ENCODE results near the gene ZNF226. TPM values are rescaled to one million over a fixed set of nuclear protein-coding genes. Genes with fewer than 3 reads are reported as not detected.
"Not testable (repeated sequence)": the region's sequence is repeated elsewhere in the genome, so short reads cannot be mapped to it uniquely, and the experiment has no call there.

ZNF226 gene
- total and polyA plus RNA-seq, 2 experiments from 2014 or later: 30.9 TPM

- TF ChIP-seq EZH2 (IDR thresholded peaks at IDR 0.05; ENCODE audit: borderline replicate concordance) (no peak), CTCF (IDR thresholded peaks at IDR 0.05; ENCODE audit: poor library complexity) (no peak), EZH2phosphoT487 (IDR thresholded peaks at IDR 0.05; ENCODE audit: low read depth, severe bottlenecking, unreplicated experiment) (no peak)
- H3K9me3 ChIP-seq (ENCODE audit: low read depth): no peaks in the 10 kb centered on the region
- H3K9me2 ChIP-seq (replicated peaks; ENCODE audit: insufficient read depth): no peaks in the 10 kb centered on the region
- WGBS (ENCODE audit: low lambda C conversion rate, missing lambda C conversion rate): 90% methylated on average over 5 of the region's 5 CpGs
- no peaks in the 10 kb centered on the region for H3K36me3 ChIP-seq (replicated peaks; ENCODE audit: insufficient read depth, low read depth)
- H3K4me2 ChIP-seq: no peak overlapping the region
- no peak overlapping the region for H3K27ac ChIP-seq
- H3K4me1 ChIP-seq (ENCODE audit: insufficient read depth): no peaks in the 10 kb centered on the region
- no peak overlapping the region for H3K4me3 ChIP-seq
- no peaks in the 10 kb centered on the region for H4K20me1 ChIP-seq (ENCODE audit: insufficient read depth, poor library complexity, severe bottlenecking)
- H3K27me3 ChIP-seq: no peaks in the 10 kb centered on the region
- no peak overlapping the region for H2AFZ ChIP-seq
- no peaks in the 10 kb centered on the region for H3K79me2 ChIP-seq
- DNase-seq (ENCODE audit: low spot score): no peak
Measured at GRCh38 chr19:44192127-44192526, 27.2 kb downstream of the ZNF226 start.

- TF ChIP-seq CTCF (IDR thresholded peaks at IDR 0.05; ENCODE audit: poor library complexity) (no peak), EZH2phosphoT487 (IDR thresholded peaks at IDR 0.05; ENCODE audit: low read depth, severe bottlenecking, unreplicated experiment) (no peak), EZH2 (IDR thresholded peaks at IDR 0.05; ENCODE audit: borderline replicate concordance) (no peak)
- no peaks in the 10 kb centered on the region for H3K9me3 ChIP-seq (ENCODE audit: low read depth)
Measured at GRCh38 chr19:44196772-44197171, 31.9 kb downstream of the ZNF226 start.

GRCh38 chr19:44202470-44202869 lies 37.6 kb downstream of the ZNF226 start:
- H3K27me3 ChIP-seq: no peaks in the 10 kb centered on the region
- no peak for DNase-seq (ENCODE audit: low spot score)
- TF ChIP-seq CTCF (IDR thresholded peaks at IDR 0.05; ENCODE audit: poor library complexity): no peak
- no peak for TF ChIP-seq EZH2 (IDR thresholded peaks at IDR 0.05; ENCODE audit: borderline replicate concordance)
- TF ChIP-seq EZH2phosphoT487 (IDR thresholded peaks at IDR 0.05; ENCODE audit: low read depth, severe bottlenecking, unreplicated experiment): no peak
- no peak overlapping the region for H3K4me2 ChIP-seq
- H3K79me2 ChIP-seq: no peaks in the 10 kb centered on the region
- no peaks in the 10 kb centered on the region for H3K36me3 ChIP-seq (replicated peaks; ENCODE audit: insufficient read depth, low read depth)
- H3K9me3 ChIP-seq (ENCODE audit: low read depth): no peaks in the 10 kb centered on the region
- H2AFZ ChIP-seq: no peak overlapping the region
- WGBS (ENCODE audit: low lambda C conversion rate, missing lambda C conversion rate): 88% methylated on average over 1 of the region's 1 CpG
- no peak overlapping the region for H3K27ac ChIP-seq
- H3K4me1 ChIP-seq (ENCODE audit: insufficient read depth): no peaks in the 10 kb centered on the region
- H3K9me2 ChIP-seq (replicated peaks; ENCODE audit: insufficient read depth): no peaks in the 10 kb centered on the region
- H3K4me3 ChIP-seq: no peak overlapping the region
- no peaks in the 10 kb centered on the region for H4K20me1 ChIP-seq (ENCODE audit: insufficient read depth, poor library complexity, severe bottlenecking)

More at GRCh38 chr19:44196772-44197171, 31.9 kb downstream of the ZNF226 start:
- Histone ChIP-seq H3K79me2 (no peaks in the 10 kb centered on the region), H3K4me2 (no peak overlapping the region), H3K9me2 (replicated peaks; ENCODE audit: insufficient read depth) (no peaks in the 10 kb centered on the region), H3K4me3 (no peak overlapping the region), H4K20me1 (ENCODE audit: insufficient read depth, poor library complexity, severe bottlenecking) (no peaks in the 10 kb centered on the region), H3K27ac (no peak overlapping the region), H3K36me3 (replicated peaks; ENCODE audit: insufficient read depth, low read depth) (no peaks in the 10 kb centered on the region), H3K4me1 (ENCODE audit: insufficient read depth) (no peaks in the 10 kb centered on the region), H3K27me3 (no peaks in the 10 kb centered on the region), H2AFZ (no peak overlapping the region)
- no peak for DNase-seq (ENCODE audit: low spot score)

GRCh38 chr19:44202974-44203373 lies 38.1 kb downstream of the ZNF226 start:
- peaks cover under 1% of the 10 kb centered on the region for H3K4me1 ChIP-seq (ENCODE audit: insufficient read depth)
- H4K20me1 ChIP-seq (ENCODE audit: insufficient read depth, poor library complexity, severe bottlenecking): no peaks in the 10 kb centered on the region
- WGBS (ENCODE audit: low lambda C conversion rate, missing lambda C conversion rate): 93% methylated on average over 2 of the region's 2 CpGs
- no peak for DNase-seq (ENCODE audit: low spot score)
- TF ChIP-seq CTCF (IDR thresholded peaks at IDR 0.05; ENCODE audit: poor library complexity): no peak
- TF ChIP-seq EZH2phosphoT487 (IDR thresholded peaks at IDR 0.05; ENCODE audit: low read depth, severe bottlenecking, unreplicated experiment): no peak
- TF ChIP-seq EZH2 (IDR thresholded peaks at IDR 0.05; ENCODE audit: borderline replicate concordance): no peak
- no peak overlapping the region for H3K4me2 ChIP-seq
- H3K27me3 ChIP-seq: no peaks in the 10 kb centered on the region
- H3K4me3 ChIP-seq: no peak overlapping the region
- H3K9me3 ChIP-seq (ENCODE audit: low read depth): no peaks in the 10 kb centered on the region
- no peak overlapping the region for H2AFZ ChIP-seq
- peaks cover 1% of the 10 kb centered on the region for H3K79me2 ChIP-seq
- no peaks in the 10 kb centered on the region for H3K36me3 ChIP-seq (replicated peaks; ENCODE audit: insufficient read depth, low read depth)
- H3K27ac ChIP-seq: no peak overlapping the region
- no peaks in the 10 kb centered on the region for H3K9me2 ChIP-seq (replicated peaks; ENCODE audit: insufficient read depth)

GRCh38 chr19:44203877-44204276 lies 39.0 kb downstream of the ZNF226 start:
- not testable (repeated sequence) for H3K79me2 ChIP-seq; H3K27ac ChIP-seq; H3K27me3 ChIP-seq; H3K4me1 ChIP-seq (ENCODE audit: insufficient read depth); H4K20me1 ChIP-seq (ENCODE audit: insufficient read depth, poor library complexity, severe bottlenecking); DNase-seq (ENCODE audit: low spot score); H3K4me2 ChIP-seq; H3K9me2 ChIP-seq (replicated peaks; ENCODE audit: insufficient read depth); H3K36me3 ChIP-seq (replicated peaks; ENCODE audit: insufficient read depth, low read depth); H3K9me3 ChIP-seq (ENCODE audit: low read depth); H3K4me3 ChIP-seq; H2AFZ ChIP-seq
- WGBS (ENCODE audit: low lambda C conversion rate, missing lambda C conversion rate): 97% methylated on average over 18 of the region's 31 CpGs
